Fibroblast of upper back skin (primary cell): Measurements from ENCODE around the gene RNF10.
"Not testable (repeated sequence)": the region's sequence is repeated elsewhere in the genome, so short reads cannot be mapped to it uniquely, and the experiment has no call there.

Experiments used
- DNase-seq: peaks from one replicate; pipeline ENCODE4 v3.0.0-alpha.2; 2013

Gene RNF10

GRCh38 chr12:120534203-120534702, at the start of gene RNF10:
Gene RNF10 (plus strand): TSS chr12:120534356. CDS start chr12:120534812, 456 bp downstream.
- peak; percentile 90 for DNase-seq

- no peak for DNase-seq
Measured at GRCh38 chr12:120485961-120486881, 47.9 kb upstream of the RNF10 start.

- not testable (repeated sequence) for DNase-seq
Measured at GRCh38 chr12:120487552-120487951, 46.6 kb upstream of the RNF10 start.

- no peak for DNase-seq
Measured at GRCh38 chr12:120488057-120488640, 46.0 kb upstream of the RNF10 start.

- DNase-seq: peak; percentile 47
Measured at GRCh38 chr12:120489018-120489417, 45.1 kb upstream of the RNF10 start.

- DNase-seq: no peak
Measured at GRCh38 chr12:120490325-120490724, 43.8 kb upstream of the RNF10 start.

DNA sequence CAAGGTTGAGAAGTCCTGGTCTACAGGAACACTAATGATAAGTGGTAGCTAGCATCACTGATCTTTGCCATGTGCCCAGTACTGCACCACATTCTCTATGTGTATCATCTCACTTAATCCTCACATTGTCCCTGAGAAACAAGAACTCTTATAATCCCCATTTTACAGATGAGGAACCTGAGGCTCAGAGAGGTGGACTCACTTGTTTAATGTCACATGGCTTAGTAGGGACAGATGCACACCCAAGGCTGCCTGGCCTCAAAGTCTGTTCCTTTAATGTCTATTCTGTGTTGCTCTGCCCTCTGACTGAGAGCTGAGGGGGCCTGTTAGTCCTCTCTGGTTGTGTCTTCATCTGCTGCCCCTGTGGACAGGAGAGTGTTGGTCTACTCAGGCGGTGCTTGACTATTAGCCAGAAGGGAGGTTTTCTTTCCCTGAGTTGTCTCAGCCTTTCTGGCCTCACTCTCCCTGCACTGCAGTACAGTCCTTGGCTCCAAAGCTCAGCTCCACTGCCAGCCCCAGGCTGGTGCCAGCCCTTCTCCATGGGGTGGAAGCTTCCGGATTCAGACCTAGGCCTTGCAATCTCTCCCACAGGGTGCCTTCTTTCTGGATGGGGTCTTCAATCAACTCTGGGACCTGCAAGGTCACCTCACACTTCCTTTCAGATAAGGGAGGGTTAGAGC, 43.2 kb upstream of the RNF10 start:
- no peak for DNase-seq

GRCh38 chr12:120495186-120495730, 38.9 kb upstream of the RNF10 start:
- no peak for DNase-seq

- DNase-seq: peak; percentile 96
Measured at GRCh38 chr12:120495731-120496412, 38.3 kb upstream of the RNF10 start, which contains the start of gene DYNLL1. Gene DYNLL1 (plus strand): TSS chr12:120496113. CDS start chr12:120496422, 309 bp downstream.

DNA sequence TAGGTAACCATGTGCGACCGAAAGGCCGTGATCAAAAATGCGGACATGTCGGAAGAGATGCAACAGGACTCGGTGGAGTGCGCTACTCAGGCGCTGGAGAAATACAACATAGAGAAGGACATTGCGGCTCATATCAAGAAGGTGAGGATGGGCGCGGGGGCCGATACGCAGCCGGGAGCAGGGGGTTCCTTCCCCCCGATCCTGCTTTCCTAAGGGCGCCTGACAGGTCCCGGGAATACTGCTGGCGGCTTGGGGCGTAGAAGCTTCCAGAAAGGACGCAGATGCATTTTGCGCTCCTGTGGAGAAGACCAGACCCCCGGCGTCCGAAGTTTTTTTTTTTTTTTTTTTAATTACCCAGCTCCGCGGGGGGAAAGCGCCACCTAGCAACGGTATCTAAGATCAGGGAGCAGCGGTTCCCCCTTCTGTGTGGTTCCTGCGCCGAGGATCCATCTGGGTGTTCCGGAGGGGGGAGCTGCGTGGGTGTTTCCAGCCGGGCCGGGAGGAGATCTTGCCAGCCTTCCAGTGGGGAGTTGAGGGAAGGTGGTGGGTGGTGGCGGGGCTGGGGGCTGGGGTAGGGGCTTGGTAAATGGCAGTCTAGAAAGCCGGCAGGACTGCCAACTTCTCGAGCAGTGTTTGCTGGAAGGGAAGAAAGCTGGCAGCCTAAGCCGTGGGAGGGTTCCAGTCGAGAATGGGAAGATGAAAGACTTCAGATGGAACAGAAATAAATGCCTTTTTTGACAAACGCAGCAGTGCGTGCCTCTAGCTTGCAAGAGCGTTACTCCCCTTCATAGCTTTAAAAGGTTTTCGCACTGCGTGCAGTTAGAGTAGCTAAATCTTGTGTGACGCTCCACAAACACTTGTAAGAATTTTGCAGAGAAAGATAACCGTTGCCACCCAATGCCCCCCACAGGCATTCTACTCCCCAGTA, 37.5 kb upstream of the RNF10 start:
- peak; percentile 30 for DNase-seq

DNA sequence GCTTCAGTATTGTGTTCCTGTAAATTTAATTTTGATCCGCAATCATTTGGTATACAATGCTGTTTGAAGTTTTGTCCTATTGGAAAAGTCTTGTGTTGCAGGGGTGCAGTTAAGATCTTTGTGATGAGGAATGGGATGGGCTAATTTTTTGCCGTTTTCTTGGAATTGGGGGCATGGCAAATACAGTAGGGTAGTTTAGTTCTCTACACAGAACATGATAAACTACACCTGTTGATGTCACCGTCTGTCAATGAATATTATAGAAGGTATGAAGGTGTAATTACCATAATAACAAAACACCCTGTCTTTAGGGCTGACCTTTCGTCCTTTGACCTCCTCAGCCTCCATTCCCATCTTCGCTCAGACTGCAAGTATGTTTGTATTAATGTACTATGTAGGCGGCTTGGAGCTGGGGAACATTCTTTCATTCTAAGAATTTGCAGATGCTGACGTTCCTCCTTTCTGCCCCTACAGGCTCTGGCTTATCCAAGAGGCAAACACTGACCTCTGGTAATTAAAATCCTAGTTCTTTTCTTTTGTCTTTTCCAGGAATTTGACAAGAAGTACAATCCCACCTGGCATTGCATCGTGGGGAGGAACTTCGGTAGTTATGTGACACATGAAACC, 36.5 kb upstream of the RNF10 start:
- no peak for DNase-seq

DNA sequence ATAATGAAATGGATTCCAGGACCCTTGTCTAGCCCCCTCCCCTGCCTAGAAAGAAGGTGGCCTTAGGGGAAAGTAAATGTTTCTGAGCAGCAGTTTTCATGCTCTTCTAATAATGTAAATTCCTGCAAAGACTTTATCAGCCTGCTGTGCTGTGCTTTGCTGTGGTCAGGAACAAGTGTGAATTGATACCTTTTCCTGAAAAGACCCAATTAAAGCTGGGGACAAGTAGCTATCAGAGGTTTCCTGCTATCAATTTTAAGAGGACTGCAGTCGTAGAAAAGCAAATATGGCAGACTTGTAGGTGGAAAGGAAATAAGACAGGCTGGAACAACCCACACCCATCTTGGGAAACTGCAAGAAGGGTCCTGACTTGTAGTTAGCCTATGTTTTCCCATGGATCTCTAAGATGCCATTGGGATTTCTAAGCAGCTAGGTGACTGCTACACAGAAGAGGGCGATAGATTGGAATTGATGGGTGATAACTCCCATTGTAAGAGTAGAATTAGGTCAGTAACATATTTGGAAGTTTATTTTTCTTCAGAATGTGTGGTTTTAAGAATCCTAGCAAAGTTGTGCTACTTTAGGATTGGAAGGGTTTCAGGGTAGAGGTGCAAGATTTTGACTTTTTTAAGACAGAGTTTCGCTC, 35.2 kb upstream of the RNF10 start:
- no peak for DNase-seq

DNA sequence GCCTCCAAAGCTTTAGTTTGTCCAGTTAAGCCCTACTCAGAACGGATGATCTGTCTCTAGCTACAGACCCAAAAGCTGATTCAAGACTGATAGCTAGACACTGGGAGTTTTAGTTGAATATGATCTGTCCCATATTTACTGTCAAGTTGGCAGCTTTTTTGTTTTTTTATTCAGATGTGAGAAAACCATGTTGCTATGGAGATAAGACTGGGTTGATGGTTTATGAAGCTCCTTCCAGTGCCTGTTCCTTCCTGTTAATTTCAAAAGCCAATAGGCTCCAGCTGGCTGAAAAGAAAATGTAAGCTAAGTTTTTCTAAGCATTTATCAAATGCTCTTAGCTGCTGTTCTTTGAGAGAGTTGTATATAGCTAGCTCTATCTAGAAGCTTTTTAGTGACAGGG, 33.6 kb upstream of the RNF10 start:
- DNase-seq: no peak

DNA sequence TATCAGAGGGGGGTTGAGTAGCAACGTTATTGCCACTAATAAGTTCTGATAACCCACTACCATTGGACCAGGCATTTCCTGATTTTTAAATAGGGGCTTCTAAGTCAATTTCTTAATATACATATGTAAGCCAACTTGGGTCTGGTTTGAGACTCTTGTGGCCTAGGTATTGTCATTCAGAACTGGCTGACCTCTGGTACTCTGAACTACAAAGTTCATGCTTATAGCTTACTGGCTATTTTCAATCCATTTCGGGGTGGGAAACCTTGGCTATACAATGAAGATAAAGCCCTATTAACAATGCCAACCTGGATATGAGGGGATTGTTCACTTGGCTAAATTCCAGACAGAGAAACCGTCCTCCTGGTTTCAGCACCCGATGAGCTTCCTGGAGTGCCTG, 29.6 kb upstream of the RNF10 start:
- no peak for DNase-seq

- DNase-seq: no peak
Measured at GRCh38 chr12:120508537-120508936, 25.6 kb upstream of the RNF10 start.

GRCh38 chr12:120514002-120514401, 20.2 kb upstream of the RNF10 start:
- DNase-seq: no peak

DNA sequence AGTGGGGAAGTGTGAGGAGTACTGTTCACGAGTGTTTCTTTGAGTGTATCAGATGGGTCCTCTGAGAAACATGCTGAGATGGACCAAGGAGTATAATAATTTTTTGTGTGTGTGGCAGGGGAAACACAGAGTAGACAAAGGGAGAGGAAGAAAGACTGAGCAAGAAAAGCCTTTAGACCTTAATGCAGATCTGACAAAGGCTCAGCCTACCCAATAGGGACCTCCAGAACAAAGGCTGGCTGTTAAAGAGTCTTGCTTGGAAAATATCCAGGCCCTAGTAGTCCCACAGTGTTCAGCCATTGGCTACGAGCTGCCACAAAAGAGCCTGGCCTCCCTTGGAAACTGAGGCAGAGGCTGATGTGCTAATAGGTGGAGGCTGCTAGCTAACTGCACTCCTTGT, 18.7 kb upstream of the RNF10 start:
- DNase-seq: no peak

- DNase-seq: not testable (repeated sequence)
Measured at GRCh38 chr12:120519324-120519723, 14.8 kb upstream of the RNF10 start.

DNA sequence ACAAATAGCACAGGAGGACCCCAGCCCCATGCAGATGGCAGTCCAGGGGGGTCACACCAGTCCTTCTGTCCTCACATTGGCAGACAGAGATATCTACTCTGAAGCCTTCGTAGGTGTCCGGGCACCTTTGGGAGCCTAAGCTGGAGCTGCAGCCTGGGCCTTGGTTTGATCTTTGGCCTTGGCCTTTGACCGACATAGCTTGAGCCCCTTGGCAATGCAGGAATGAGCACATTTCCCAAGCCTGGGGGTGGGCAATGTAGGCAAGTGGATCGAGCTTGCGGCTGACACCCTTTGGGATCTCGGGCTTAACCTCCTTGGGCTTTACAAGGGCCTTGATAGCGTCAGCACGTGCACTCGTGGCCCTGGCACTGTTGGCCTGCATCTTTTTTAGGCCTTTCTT, 11.6 kb upstream of the RNF10 start:
- no peak for DNase-seq

GRCh38 chr12:120528861-120529525, 5.2 kb upstream of the RNF10 start, which contains the start of gene COQ5:
Gene COQ5 (minus strand): TSS chr12:120529158. CDS start chr12:120529141, 17 bp downstream.
- peak; percentile 87 for DNase-seq
